HUDEP-2 (cell line): ENCODE data around the gene NOVA2.
A peak's percentile ranks its signal among the peaks of the same experiment; 100 is the strongest.

Experiments used
- DNase-seq, 76 experiments: peaks; one replicate each; lab custom pipeline; 2025; ENCODE audit not compliant: unreplicated experiment in 76 of 76; lab: John Stamatoyannopoulos, UW

The NOVA2 gene

DNA sequence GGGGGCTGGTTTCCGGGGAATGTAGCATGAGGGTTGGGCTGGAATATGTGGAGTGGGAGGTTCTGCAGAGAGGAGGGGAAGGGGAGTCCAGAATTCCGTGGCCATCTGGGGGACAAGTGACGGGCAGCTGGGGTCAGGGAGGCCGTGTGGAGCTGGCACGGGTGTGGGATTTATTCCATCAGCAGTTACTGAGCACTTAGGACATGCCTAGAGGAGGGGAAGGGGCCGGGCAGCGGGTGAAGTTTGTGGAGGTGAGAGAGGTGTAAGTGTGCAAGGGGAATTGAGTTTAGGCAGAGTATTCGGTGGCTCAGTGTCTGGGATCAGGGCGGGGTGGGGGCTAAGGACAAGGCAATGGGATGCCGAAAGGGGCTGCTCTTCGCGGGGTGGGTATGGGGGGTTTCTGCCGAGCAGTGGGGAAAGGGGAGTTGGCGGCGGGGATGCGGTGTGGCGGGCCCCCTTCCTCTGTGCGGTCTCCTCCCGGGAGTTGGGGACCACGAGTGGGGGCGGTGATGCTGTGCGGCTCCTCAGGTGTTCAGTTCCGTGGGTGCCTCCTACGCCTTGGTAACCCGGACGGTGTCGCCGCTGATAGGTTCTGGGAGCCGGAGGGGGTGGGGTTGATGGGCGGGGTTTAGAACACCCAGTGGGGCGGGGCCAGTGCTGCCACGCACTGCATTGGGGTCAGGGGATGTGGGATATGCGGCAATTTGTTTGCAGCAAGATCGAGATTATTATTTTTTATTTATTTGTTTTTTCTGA is 27.0 kb upstream of the NOVA2 start:
- DNase-seq: peak in 30 of 76 experiments; percentile 9 to 63 (median 38)

- peak in 3 of 76 experiments; percentile 8 to 27 (median 12) for DNase-seq
Measured at GRCh38 chr19:45999653-46000121, 26.0 kb upstream of the NOVA2 start.

- DNase-seq: no peak
Measured at GRCh38 chr19:45998834-45999233, 25.2 kb upstream of the NOVA2 start.

- DNase-seq: no peak
Measured at GRCh38 chr19:45996933-45997332, 23.3 kb upstream of the NOVA2 start.

DNA sequence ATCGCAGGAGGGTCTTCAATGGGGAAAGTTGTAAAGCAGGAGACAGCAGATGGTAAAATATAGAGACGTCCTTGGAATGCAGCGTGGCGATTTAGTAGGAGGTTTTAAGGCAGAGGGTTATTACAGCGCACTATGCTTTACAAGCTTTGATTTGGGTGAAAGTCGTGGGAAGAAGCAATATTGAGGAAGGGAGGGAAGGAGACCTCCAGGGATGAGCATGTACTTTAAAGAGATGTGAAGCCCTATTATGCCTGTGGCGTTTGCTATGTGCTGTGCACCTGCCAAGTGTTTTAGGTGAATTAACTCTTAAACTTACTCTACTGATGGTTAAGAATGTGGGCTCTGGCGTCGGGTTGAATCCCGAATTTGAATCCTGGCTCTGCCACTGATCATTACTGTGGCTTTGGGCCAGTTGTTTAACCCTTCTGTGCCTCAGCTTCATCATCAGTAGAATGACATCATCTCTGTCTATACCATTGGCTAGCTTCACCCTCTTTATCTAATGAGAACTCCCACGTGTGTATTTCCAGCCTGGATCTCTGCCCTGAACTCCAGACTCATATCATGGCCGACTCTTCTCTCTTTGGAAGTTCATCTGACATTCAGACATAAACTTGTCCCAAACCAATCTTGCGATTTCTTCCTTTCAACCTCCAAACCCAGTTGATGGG is 22.2 kb upstream of the NOVA2 start:
- DNase-seq: peak in 24 of 76 experiments; percentile 7 to 64 (median 36)

DNA sequence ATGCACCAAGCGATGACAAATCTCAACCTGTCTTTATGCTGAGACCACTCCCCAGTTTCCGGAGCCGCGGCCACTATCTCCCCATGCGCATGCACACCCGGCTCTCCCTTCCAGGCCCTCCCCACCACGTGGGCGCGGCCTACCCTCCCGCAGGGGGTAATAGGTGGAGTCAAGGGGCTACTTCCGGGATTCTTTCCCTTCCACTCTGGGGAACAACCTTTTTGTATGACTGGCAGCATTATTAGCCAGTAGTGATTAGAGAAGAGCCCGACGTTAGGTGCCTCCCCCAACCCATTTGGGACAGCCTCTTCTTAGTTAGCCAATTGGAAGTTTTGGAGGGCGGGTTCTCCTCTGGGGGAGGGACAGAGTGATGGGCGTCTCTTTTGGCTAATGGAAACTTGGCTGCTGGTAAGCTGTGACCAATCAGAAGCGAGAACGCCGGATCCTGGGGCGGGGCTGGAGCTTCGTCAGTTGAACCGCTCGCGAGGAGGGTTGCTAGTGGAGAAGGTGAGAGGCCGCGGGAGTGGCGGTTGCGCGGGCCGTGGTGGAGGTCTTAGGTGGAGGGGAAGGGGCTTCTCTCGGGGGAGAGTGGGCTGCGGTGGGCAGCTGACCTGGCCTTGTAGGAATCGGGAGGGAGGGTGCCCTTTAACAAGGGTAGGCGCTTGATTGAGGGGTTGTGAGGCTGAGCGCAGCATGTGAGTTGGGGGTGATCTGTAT is 21.5 kb upstream of the NOVA2 start, which contains the start of gene CCDC61:
Gene CCDC61, plus strand, starts transcription at position 470 of the 717 bp plus-strand sequence. CDS start 7,552 bp downstream, outside the sequence.
- DNase-seq: peak in 75 of 76 experiments; percentile 88 to 100 (median 100)

DNA sequence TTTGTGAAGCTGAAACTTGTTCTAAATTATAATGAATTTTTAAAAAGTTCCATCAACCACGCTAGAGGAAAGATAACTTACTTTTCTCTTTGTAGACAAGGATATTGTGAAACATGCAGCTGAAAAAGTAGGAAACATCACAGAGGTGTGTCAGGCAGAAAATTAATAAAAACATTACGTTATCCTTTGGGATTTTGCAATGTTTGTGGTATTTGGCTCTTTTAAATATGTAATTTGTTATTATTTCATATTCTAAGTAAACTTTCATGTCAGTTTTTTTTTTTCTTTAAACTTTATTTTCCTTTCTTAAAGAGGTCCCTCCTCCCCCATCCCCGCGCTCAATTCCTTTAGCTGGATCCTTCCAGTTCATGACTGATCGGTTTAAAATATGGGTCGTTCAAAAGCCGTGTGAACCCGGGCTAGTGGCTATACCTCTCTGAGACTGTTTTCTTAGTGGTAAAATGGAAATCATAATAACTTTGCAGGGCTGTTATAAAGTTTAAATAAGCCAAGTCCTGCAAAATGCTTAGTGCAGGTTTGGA is 20.9 kb upstream of the NOVA2 start:
- peak in 1 of 76 experiments; percentile 43 for DNase-seq

- DNase-seq: no peak
Measured at GRCh38 chr19:45990113-45990728, 16.6 kb upstream of the NOVA2 start.

DNA sequence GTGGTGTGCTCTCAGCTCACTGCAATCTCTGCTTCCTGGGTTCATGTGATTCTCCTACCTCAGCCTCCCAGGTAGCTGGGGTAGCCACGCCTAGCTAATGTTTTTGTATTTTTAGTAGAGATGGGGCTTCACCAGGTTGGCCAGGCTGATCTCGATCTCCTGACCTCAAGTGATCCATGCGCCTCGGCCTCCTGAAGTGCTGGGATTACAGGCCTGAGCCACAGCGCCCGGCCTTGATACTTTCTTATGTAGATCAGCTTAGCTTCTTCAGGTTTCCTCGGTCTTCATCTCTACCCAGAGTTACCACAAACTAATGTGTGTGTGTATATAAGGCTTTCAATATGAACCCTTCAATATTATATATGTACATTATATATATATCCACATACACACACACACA is 11.7 kb upstream of the NOVA2 start:
- DNase-seq: no peak

GRCh38 chr19:45981350-45981749 is 7.7 kb upstream of the NOVA2 start:
- no peak for DNase-seq

DNA sequence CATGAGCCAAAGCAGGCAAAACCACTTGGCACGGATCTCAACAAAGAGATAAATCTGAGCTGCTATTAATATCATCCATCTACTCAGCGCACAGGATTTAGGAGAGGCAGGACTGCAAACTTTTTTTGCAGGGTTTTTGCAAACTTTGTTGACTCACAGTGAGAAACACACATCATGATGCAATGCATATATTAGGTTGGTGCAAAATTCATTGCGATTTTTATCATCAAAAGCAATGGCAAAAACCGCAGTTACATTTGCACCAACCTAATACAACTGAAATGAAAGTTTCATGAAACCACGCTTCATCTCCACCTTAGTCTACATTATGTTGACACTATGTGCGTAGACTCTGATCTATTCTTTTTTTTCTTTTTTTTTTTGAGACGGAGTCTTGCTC is 4.5 kb upstream of the NOVA2 start:
- DNase-seq: no peak

DNA sequence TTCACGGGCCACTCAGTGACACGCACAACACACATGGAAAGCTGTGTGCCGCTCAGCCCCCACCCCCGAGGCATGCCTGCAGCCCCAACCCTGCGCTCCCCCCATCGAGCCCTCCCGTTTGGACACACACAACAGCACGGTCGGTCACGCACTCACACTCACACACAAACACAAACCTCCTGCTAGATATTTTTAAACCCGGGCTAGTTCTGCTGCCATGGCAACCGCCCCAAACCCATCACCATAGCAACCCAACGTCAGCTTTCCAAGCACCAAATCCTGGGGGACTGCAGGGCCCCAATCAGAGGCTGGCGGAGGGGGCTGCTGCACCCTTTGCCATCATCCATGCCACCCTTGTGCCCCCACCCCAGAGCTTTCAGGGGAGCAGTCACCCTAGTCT is 2.5 kb upstream of the NOVA2 start:
- no peak for DNase-seq

DNA sequence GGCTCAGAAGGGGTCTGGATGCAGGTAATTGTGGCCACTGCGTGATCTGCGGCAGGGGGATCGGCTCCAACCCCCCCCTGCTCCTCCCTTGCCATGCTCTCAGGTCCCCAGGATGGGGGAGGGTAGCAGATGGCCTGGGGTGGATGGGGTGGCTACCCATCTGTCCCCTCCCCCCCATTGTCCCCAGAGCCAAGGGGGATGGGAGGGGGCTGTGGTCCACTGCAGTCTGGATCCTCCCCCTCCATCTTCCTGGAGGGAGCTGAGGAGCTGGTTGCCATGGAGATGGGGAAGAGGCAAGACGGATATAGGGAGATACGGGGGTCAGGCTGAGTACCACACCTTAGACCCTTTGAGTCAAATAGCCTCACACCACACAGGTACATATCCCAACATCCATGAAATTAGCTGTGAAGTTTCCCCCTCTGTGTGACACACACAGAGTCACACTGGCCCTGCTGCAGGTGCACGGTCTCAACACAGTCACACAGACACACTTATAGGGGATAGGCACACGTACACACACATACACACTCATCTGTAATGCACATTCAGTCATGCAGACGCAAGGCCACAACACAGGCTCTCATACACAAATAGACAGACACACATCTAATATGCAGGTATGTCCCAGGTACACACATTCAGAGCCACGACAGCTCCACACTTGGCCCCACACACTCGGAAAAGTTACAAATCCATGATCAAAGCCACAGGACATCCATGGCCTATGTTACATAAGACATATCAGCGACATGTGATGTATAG is 1.8 kb upstream of the NOVA2 start:
- DNase-seq: no peak

GRCh38 chr19:45972947-45973540 is 621 bp downstream of the NOVA2 start:
- no peak for DNase-seq

- no peak for DNase-seq
Measured at GRCh38 chr19:45972081-45972946, 1.4 kb downstream of the NOVA2 start.

- DNase-seq: no peak
Measured at GRCh38 chr19:45971260-45971902, 2.3 kb downstream of the NOVA2 start.

DNA sequence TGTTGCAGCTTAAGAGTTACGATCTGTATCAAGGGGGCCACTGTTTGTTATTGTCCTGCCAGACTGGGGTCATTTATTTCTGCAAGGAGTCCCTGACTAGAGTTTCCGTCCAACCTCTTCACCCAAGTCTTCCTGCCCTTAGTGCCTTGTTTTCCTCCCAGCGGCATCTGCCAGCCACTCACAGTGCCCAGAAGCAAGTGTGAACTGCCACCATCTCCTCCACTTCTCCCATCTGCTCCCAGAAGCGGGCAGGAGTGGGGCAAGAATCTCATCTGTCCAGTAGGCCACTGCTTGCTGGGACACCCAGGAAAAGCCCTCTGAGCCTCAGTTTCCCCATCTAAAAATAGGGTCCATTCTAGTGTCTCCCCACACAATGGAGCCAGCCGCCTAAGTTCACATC is 4.0 kb downstream of the NOVA2 start:
- DNase-seq: no peak

- DNase-seq: no peak
Measured at GRCh38 chr19:45968626-45969025, 5.0 kb downstream of the NOVA2 start.
